Measurements from ENCODE around the gene MAB21L1.

GRCh38 chr13:35460061-35460460 is 16.4 kb downstream of the MAB21L1 start:
- TF ChIP-seq POLR2A (IDR thresholded peaks at IDR 0.05; ENCODE audit: low read length) (no peak), CTCF (IDR thresholded peaks at IDR 0.05) (no peak), REST (IDR thresholded peaks at IDR 0.05) (no peak), HOXA7 (CRISPR knock-in tag; IDR thresholded peaks at IDR 0.05) (no peak), POLR2AphosphoS2 (conservative IDR thresholded peaks at IDR 0.05; ENCODE audit: low read length) (no peak), RCOR1 (IDR thresholded peaks at IDR 0.05; ENCODE audit: low read depth, low read length) (no peak), RFX5 (IDR thresholded peaks at IDR 0.05) (no peak), SMC3 (IDR thresholded peaks at IDR 0.05) (no peak), PHF8 (IDR thresholded peaks at IDR 0.05; ENCODE audit: borderline replicate concordance, low read depth) (no peak), CHD2 (IDR thresholded peaks at IDR 0.05; ENCODE audit: low read length, partially characterized antibody) (no peak), PBX3 (IDR thresholded peaks at IDR 0.05) (no peak)
